GM13977 (cell line): ENCODE measurements around the gene CRKL.

Source experiments
- DNase-seq: peaks from one replicate; pipeline ENCODE4 v3.0.0; 2012; ENCODE audit warnings: low spot score
- in situ Hi-C: fragments of 300-500 bp; cut with MboI; formaldehyde crosslinking; loops from one replicate; pipeline ENCODE4 v1.12.0; 2022; ENCODE audit warnings: low sequenced_read_pairs, low pct_unique_long_range_greater_than_20kb, mixed read lengths, inconsistent platforms; ENCODE audit not compliant: unreplicated experiment
- TF ChIP-seq, protein P1 (sequence below): IDR thresholded peaks from 2 replicates; pipeline ENCODE4 v1.5.1; 2012; ENCODE audit warnings: mild to moderate bottlenecking, control low read depth; ENCODE audit not compliant: insufficient read depth; ENCODE audit errors: extremely low read depth, missing control alignments

CRKL gene

DNA sequence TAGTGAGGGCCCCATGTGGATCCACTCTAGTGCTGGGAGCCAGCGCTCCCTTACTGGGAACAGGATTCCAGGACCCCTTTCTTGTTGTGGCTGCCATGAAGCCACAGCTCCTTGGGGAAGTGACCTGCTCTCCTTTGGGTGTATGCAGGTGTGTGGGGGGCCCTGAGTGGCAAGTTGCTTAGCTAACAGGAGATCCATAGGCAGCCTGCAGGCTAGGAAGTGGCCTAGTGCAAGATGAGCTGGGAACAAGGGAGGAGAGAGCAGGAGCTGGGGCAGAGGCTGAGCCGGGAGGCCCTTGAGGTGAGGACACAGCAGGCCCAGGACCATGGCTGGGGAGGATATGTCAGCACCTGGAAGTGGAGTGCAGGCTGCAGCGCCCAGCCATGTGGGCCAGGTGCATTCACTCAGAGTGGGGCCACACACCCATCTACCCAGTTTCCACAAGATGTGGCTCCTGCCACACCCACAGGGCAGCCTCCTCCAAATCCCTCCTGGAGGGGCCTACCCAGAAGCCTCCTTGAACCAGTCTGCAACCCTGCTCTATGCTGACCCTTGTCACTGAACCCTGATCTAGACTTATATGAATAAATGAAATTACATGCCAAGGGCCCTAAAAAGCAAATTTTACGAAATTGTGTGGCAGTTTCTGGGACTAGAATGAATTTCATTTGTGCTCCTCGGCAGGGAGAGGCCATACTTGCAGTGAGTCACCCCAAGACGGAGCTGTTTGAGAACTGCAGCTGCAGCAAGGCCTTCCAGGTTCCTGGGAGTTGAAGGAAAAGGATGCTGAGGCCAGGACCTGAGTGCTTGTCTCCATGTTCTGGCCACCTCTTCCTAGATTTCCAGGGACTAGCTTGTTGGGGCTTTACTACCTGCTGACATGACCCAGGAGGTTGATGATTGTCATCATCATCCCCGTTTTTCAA, 81.5 kb downstream of the CRKL start:
- DNase-seq, result no peak
- in situ Hi-C loops, result no loop called here

DNA sequence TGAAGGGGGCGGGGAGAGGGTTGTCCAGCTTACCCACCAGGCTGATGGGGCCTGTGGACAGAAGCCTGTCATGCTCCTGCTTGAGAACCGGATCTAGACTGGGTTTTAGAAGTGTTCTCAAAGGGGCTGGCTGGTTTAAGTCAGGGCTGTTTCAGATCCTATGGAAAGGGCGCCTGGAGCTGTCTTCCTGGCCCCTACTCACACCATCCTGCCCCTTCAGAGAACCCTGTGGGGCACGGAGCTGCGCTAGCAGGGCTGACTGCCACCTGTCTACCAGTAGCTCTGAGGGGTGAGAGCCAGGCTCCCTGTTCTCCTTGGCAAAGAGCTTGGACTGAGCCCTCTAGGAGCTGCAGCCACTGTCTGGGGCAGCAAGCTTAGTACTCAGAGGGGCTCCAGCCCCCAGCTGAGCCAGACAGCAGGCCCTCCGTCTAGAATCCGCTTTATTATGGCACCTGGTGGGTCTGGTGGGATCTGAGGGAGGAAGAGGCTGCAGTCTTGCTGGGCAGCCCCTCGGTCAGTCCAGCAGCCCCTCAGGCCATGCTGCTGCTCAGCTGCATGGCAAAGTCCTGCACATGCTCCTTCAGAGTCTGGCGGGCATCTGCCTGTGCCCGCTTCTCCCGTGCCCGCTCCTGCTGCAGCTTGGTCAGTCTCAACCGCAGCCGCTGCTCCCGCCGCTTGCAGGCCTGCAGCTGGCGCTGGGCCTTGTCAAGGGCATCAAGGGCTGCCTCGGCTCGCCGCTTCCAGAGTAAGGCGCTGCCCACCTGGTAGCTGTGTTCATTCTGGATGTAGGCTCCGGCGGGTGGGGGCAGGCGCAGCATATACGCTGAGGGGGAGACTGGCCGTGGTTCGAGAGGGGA, 82.4 kb downstream of the CRKL start:
- in situ Hi-C loops, result no loop called here
- TF ChIP-seq, protein P1, sequence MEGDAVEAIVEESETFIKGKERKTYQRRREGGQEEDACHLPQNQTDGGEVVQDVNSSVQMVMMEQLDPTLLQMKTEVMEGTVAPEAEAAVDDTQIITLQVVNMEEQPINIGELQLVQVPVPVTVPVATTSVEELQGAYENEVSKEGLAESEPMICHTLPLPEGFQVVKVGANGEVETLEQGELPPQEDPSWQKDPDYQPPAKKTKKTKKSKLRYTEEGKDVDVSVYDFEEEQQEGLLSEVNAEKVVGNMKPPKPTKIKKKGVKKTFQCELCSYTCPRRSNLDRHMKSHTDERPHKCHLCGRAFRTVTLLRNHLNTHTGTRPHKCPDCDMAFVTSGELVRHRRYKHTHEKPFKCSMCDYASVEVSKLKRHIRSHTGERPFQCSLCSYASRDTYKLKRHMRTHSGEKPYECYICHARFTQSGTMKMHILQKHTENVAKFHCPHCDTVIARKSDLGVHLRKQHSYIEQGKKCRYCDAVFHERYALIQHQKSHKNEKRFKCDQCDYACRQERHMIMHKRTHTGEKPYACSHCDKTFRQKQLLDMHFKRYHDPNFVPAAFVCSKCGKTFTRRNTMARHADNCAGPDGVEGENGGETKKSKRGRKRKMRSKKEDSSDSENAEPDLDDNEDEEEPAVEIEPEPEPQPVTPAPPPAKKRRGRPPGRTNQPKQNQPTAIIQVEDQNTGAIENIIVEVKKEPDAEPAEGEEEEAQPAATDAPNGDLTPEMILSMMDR, result no peak
- DNase-seq, result no peak

More for the DNA sequence above, 81.5 kb downstream of the CRKL start:
- TF ChIP-seq, protein P1, result no peak

GRCh38 chr22:21000207-21000986, 83.2 kb downstream of the CRKL start:
- no peak for DNase-seq
- TF ChIP-seq, protein P1, result no peak
- in situ Hi-C loops, result no loop called here

DNA sequence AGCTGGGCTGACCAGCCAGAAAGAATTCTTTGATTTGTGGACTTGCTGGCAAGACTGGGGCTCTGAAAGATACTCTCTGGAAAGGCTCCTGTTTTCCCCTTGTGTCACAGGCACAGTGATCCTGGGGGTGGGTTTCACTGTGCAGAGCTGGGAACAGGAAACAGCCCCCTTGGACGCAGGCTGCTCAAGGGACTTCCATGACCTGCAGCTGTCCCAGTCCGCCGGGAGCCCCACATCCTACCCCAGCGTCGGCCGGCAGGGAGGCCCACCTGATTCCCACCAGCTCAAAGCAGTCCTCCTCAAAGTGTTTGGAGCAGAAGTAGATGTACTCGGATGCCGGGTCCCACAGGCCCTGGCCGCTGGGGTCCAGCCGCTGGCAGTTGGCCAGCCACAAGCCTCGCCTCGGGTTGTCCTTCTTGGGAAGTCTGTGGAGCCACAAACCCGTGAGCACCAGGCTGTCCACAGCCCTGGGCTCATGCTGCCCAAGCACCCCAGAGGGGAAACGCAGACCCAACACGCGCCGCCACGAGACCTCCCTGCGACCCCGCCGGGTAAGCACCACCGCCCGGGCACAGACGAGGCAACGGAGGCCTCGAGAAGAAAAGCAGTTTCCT, 83.9 kb downstream of the CRKL start:
- in situ Hi-C loops, result no loop called here
- no peak for DNase-seq
- TF ChIP-seq, protein P1, result no peak

DNA sequence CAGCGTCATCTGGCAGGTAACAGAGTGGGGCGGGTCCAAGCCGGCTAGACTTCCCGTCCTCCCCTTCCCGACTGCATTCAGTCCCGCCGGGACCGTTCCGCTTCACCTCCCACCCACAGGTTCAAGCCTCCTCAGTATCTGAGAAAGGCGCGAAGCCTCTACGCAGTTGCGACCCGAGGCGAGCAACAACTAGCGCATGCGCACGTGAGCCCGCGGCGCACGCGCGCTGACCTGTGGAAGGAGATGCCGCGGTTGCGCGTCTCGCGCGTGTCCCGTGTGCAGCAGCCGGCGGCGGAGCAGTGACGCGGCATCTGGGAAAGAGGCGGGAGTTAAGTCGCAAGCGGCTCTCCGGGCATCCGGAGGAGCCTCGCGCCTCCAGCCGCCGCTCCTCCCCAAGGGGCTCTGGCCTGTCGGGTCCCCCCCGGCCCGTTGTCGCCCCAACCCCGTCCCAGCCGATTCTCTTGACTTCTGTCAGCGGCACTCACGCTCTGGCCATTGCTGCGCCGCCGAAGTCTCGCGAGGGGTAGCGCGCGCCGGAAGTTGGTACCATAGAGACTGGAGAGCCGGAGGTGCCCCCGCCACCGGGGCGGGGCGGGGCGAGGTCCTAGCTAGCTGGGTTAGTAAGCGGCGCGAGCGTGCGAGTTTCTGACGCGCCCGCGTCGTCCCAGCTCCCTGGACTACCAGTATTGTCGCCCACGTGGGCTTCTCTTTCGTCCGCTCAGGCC, 84.6 kb downstream of the CRKL start, which contains the start of gene THAP7:
Gene THAP7 (minus strand): TSS at position 518 of the 725 bp plus-strand sequence. CDS start 207 bp downstream, at position 311.
- TF ChIP-seq, protein P1, result no peak
- peak; percentile 94 for DNase-seq
- in situ Hi-C loops, result no loop called here
